ENCODE results near the gene MLIP. TPM values are rescaled to one million over a fixed set of nuclear protein-coding genes. Genes with fewer than 3 reads are reported as not detected.

Gene MLIP
- total RNA-seq, 4 donors from 2014 or later: 4.0 to 20.6 (median 10.1) TPM

GRCh38 chr6:54284161-54284860 lies 173.1 kb downstream of the MLIP start:
- no peak for DNase-seq (ENCODE audit: low spot score in 2 of 2)
- TF ChIP-seq POLR2A (IDR thresholded peaks at IDR 0.05) (no peak), CTCF (IDR thresholded peaks at IDR 0.05) (no peak)
- intact Hi-C loops (cut with DNase I; ENCODE audit: low total_unique reads): no loop called here
- no peak overlapping the region for H3K4me3 ChIP-seq (ENCODE audit: low read depth, poor library complexity, severe bottlenecking)
- WGBS, 2 donors: 80 to 85% methylated on average over 3 of the region's 3 CpGs

GRCh38 chr6:54285595-54285994 lies 174.4 kb downstream of the MLIP start:
- intact Hi-C loops (cut with DNase I; ENCODE audit: low total_unique reads): no loop called here
- no peak overlapping the region for H3K4me3 ChIP-seq (ENCODE audit: low read depth, poor library complexity, severe bottlenecking)
- no peak for DNase-seq (ENCODE audit: low spot score in 2 of 2)
- 49 to 54% methylated on average over 3 of the region's 3 CpGs for WGBS, 2 donors
- TF ChIP-seq POLR2A (IDR thresholded peaks at IDR 0.05): no peak
- TF ChIP-seq CTCF (IDR thresholded peaks at IDR 0.05): no peak

GRCh38 chr6:54286141-54286540 lies 174.9 kb downstream of the MLIP start:
- no peak for DNase-seq (ENCODE audit: low spot score in 2 of 2)
- intact Hi-C loops (cut with DNase I; ENCODE audit: low total_unique reads): no loop called here
- no peak for TF ChIP-seq CTCF (IDR thresholded peaks at IDR 0.05)
- no peak for TF ChIP-seq POLR2A (IDR thresholded peaks at IDR 0.05)
- H3K4me3 ChIP-seq (ENCODE audit: low read depth, poor library complexity, severe bottlenecking): no peak overlapping the region

- no peak overlapping the region for H3K4me3 ChIP-seq (ENCODE audit: low read depth, poor library complexity, severe bottlenecking)
- intact Hi-C loops (cut with DNase I; ENCODE audit: low total_unique reads): no loop called here
- 93 to 97% methylated on average over 2 of the region's 2 CpGs for WGBS, 2 donors
- no peak for TF ChIP-seq CTCF (IDR thresholded peaks at IDR 0.05)
- no peak for TF ChIP-seq POLR2A (IDR thresholded peaks at IDR 0.05)
- no peak for DNase-seq (ENCODE audit: low spot score in 2 of 2)
Observed at GRCh38 chr6:54288474-54288873, 177.2 kb downstream of the MLIP start.

GRCh38 chr6:54289426-54289825 lies 178.2 kb downstream of the MLIP start:
- intact Hi-C loops (cut with DNase I; ENCODE audit: low total_unique reads): no loop called here
- no peak overlapping the region for H3K4me3 ChIP-seq (ENCODE audit: low read depth, poor library complexity, severe bottlenecking)
- TF ChIP-seq CTCF (IDR thresholded peaks at IDR 0.05) (no peak), POLR2A (IDR thresholded peaks at IDR 0.05) (no peak)
- DNase-seq (ENCODE audit: low spot score in 2 of 2): no peak
- WGBS, 2 donors: 69 to 82% methylated on average over 4 of the region's 4 CpGs

GRCh38 chr6:54291146-54291545 lies 179.9 kb downstream of the MLIP start:
- TF ChIP-seq CTCF (IDR thresholded peaks at IDR 0.05) (no peak), POLR2A (IDR thresholded peaks at IDR 0.05) (no peak)
- 21 to 51% methylated on average over 2 of the region's 2 CpGs for WGBS, 2 donors
- intact Hi-C loops (cut with DNase I; ENCODE audit: low total_unique reads): no loop called here
- no peak for DNase-seq (ENCODE audit: low spot score in 2 of 2)
- H3K4me3 ChIP-seq (ENCODE audit: low read depth, poor library complexity, severe bottlenecking): no peak overlapping the region

Data from lower leg skin (tissue), 4 donors.